H1 (cell line): ENCODE measurements around the gene NRXN3. TPM values are rescaled to one million over a fixed set of nuclear protein-coding genes. Genes with fewer than 3 reads are reported as not detected.
A peak's percentile ranks its signal among the peaks of the same experiment; 100 is the strongest.

Experiments used
- CTCF ChIA-PET: fragments of 300-600 bp; sonication (Branson Sonifier 250); formaldehyde crosslinking; loops from one replicate; lab custom pipeline; 2021; ENCODE audit not compliant: partially characterized antibody; lab: Charles Lee
- POLR2A ChIA-PET: fragments of 300-600 bp; sonication (Branson Sonifier 250); formaldehyde crosslinking; loops from one replicate; lab custom pipeline; 2021; ENCODE audit warnings: inconsistent platforms; ENCODE audit not compliant: partially characterized antibody; lab: Charles Lee
- DNase-seq, 2 experiments: peaks; one replicate each; pipeline versions ENCODE4 v3.0.0 to v3.0.0-alpha.2; 2010 to 2022; ENCODE audit warnings: low spot score in 2 of 2, low read depth in 1 of 2, mixed read lengths in 1 of 2
- FAIRE-seq: peaks from 2 replicates; lab custom pipeline; 2011; peaks lifted over from hg19 to GRCh38; lab: Jason Lieb, UNC
- H2AFZ ChIP-seq: 2 replicates; pipeline ENCODE4 v1.8.1; 2012; ENCODE audit warnings: low read length, inconsistent platforms
- H2AK5ac ChIP-seq: 2 replicates; pipeline ENCODE4 v1.6.1; 2013; ENCODE audit warnings: low read depth, low read length
- H2BK120ac ChIP-seq: replicated peaks from 2 replicates; pipeline ENCODE3; 2013; ENCODE audit warnings: low read depth, low read length, inconsistent platforms
- H2BK12ac ChIP-seq: 2 replicates; pipeline ENCODE4 v1.6.1; 2013; ENCODE audit warnings: low read depth, low read length
- H2BK15ac ChIP-seq: 2 replicates; pipeline ENCODE4 v1.6.1; 2013; ENCODE audit warnings: low read length
- H2BK20ac ChIP-seq: 2 replicates; pipeline ENCODE4 v1.6.1; 2013; ENCODE audit warnings: low read length
- H2BK5ac ChIP-seq: 2 replicates; pipeline ENCODE4 v1.6.1; 2013; ENCODE audit warnings: low read depth, low read length
- H3K14ac ChIP-seq: 2 replicates; pipeline ENCODE4 v1.6.1; 2013; ENCODE audit warnings: inconsistent platforms; ENCODE audit not compliant: insufficient read length
- H3K18ac ChIP-seq: 2 replicates; pipeline ENCODE4 v1.6.1; 2013; ENCODE audit warnings: low read length; ENCODE audit errors: extremely low read depth
- H3K23ac ChIP-seq: 2 replicates; pipeline ENCODE4 v1.6.1; 2013; ENCODE audit warnings: inconsistent platforms; ENCODE audit not compliant: insufficient read length
- H3K23me2 ChIP-seq: 2 replicates; pipeline ENCODE4 v1.6.1; 2013; ENCODE audit warnings: low read depth, low read length
- H3K27ac ChIP-seq: 2 replicates; pipeline ENCODE4 v1.6.1; 2011; ENCODE audit warnings: low read depth, low read length, inconsistent platforms
- H3K27me3 ChIP-seq, 4 experiments: replicated peaks in 1 of 4; 1 replicate in 1 of 4; 2 replicates in 3 of 4; pipeline versions ENCODE4 v1.6.1 to v1.8.1; 2011 to 2013; ENCODE audit warnings: low read length in 3 of 4, mild to moderate bottlenecking in 3 of 4, inconsistent platforms in 2 of 4, mixed read lengths in 2 of 4, moderate library complexity in 1 of 4; ENCODE audit not compliant: control insufficient read depth in 3 of 4, insufficient read depth in 3 of 4; ENCODE audit errors: extremely low read depth in 1 of 4
- H3K36me3 ChIP-seq, 4 experiments: 2 replicates each; pipeline versions ENCODE4 v1.6.1 to v1.8.1; 2011 to 2013; ENCODE audit warnings: mild to moderate bottlenecking in 4 of 4, low read length in 3 of 4, moderate library complexity in 2 of 4, control low read depth in 1 of 4, inconsistent platforms in 1 of 4; ENCODE audit not compliant: insufficient read depth in 4 of 4, control insufficient read depth in 2 of 4
- H3K4ac ChIP-seq: replicated peaks from 2 replicates; pipeline ENCODE3; 2013; ENCODE audit warnings: low read length, low read depth, mixed read lengths, inconsistent platforms; ENCODE audit not compliant: insufficient read length
- H3K4me1 ChIP-seq, 4 experiments: replicated peaks in 1 of 4; 1 replicate in 1 of 4; 2 replicates in 3 of 4; pipeline versions ENCODE4 v1.6.1 to v1.8.1; 2011 to 2013; ENCODE audit warnings: low read length in 3 of 4, inconsistent platforms in 2 of 4, mixed read lengths in 1 of 4; ENCODE audit not compliant: insufficient read depth in 4 of 4, control insufficient read depth in 3 of 4
- H3K4me2 ChIP-seq, 2 experiments: 2 replicates each; pipeline versions ENCODE4 v1.6.1 to v1.8.1; 2011 to 2013; ENCODE audit warnings: low read depth in 2 of 2, low read length in 2 of 2, control low read depth in 1 of 2, inconsistent platforms in 1 of 2, mild to moderate bottlenecking in 1 of 2; ENCODE audit not compliant: insufficient read depth in 1 of 2
- H3K4me3 ChIP-seq, 4 experiments: fragments of 200-600, 300-600 bp in 1 of 4; sonication (generic), shearing (Covaris generic), sonication (Bioruptor Twin) in 1 of 4; 2 replicates each; pipeline versions ENCODE4 v1.5.1 to v1.8.1; 2011 to 2016; ENCODE audit warnings: low read length in 4 of 4, low read depth in 3 of 4, control low read depth in 2 of 4, inconsistent platforms in 2 of 4, mild to moderate bottlenecking in 2 of 4, mixed read lengths in 1 of 4, moderate library complexity in 1 of 4; ENCODE audit not compliant: insufficient read depth in 2 of 4; ENCODE audit errors: extremely low read depth in 1 of 4
- H3K56ac ChIP-seq: replicated peaks from 2 replicates; pipeline ENCODE3; 2013; ENCODE audit warnings: low read depth, mild to moderate bottlenecking, mixed read lengths, low read length, inconsistent platforms; ENCODE audit not compliant: insufficient read length
- H3K79me1 ChIP-seq: 2 replicates; pipeline ENCODE4 v1.6.1; 2013; ENCODE audit warnings: low read depth, low read length, control low read depth
- H3K79me2 ChIP-seq, 2 experiments: 2 replicates each; pipeline versions ENCODE4 v1.6.1 to v1.8.1; 2012 to 2013; ENCODE audit warnings: low read length in 2 of 2, mild to moderate bottlenecking in 2 of 2, inconsistent platforms in 1 of 2; ENCODE audit not compliant: insufficient read depth in 2 of 2, control insufficient read depth in 1 of 2
- H3K9ac ChIP-seq, 4 experiments: replicated peaks in 1 of 4; 1 replicate in 1 of 4; 2 replicates in 3 of 4; pipeline versions ENCODE4 v1.6.1 to v1.8.1; 2011 to 2013; ENCODE audit warnings: low read depth in 3 of 4, low read length in 3 of 4, control low read depth in 2 of 4, mild to moderate bottlenecking in 2 of 4, moderate library complexity in 2 of 4, inconsistent platforms in 1 of 4; ENCODE audit errors: extremely low read depth in 1 of 4
- H3K9me3 ChIP-seq, 2 experiments: 2 replicates each; pipeline versions ENCODE4 v1.6.1 to v1.8.1; 2012 to 2013; ENCODE audit warnings: mild to moderate bottlenecking in 2 of 2, moderate library complexity in 2 of 2, control low read depth in 1 of 2, inconsistent platforms in 1 of 2, low read depth in 1 of 2, low read length in 1 of 2, mixed read lengths in 1 of 2; ENCODE audit not compliant: insufficient read depth in 2 of 2
- H4K20me1 ChIP-seq, 2 experiments: replicated peaks in 1 of 2; 2 replicates each; pipeline versions ENCODE3 to v1.8.1; 2011 to 2013; ENCODE audit warnings: inconsistent platforms in 2 of 2, low read length in 2 of 2, mild to moderate bottlenecking in 1 of 2; ENCODE audit not compliant: insufficient read depth in 2 of 2, control insufficient read depth in 1 of 2
- H4K5ac ChIP-seq: 2 replicates; pipeline ENCODE4 v1.6.1; 2013; ENCODE audit warnings: low read length, low read depth, mixed read lengths, inconsistent platforms; ENCODE audit not compliant: insufficient read length
- H4K8ac ChIP-seq: 2 replicates; pipeline ENCODE4 v1.8.0; 2013; ENCODE audit warnings: mild to moderate bottlenecking, moderate library complexity, low read length, inconsistent platforms; ENCODE audit not compliant: insufficient read depth; ENCODE audit errors: extremely low read depth
- H4K91ac ChIP-seq: replicated peaks from 2 replicates; pipeline ENCODE3; 2013; ENCODE audit warnings: low read length, mixed read lengths, inconsistent platforms; ENCODE audit not compliant: insufficient read length
- BACH1 ChIP-seq: IDR thresholded peaks from 2 replicates; pipeline ENCODE4 v1.6.1; 2012; ENCODE audit warnings: low read length, improper control_type of control experiment
- BCL11A ChIP-seq, 2 experiments: IDR thresholded peaks; one replicate each; pipeline ENCODE4 v1.6.1; 2011; ENCODE audit warnings: low read depth in 2 of 2, low read length in 2 of 2, mild to moderate bottlenecking in 2 of 2
- CEBPB ChIP-seq: IDR thresholded peaks from 2 replicates; pipeline ENCODE4 v1.6.1; 2012; ENCODE audit warnings: low read depth, low read length
- CHD1 ChIP-seq: IDR thresholded peaks from 2 replicates; pipeline ENCODE4 v1.6.1; 2012; ENCODE audit warnings: low read depth, low read length, improper control_type of control experiment
- EP300 ChIP-seq, 2 experiments: IDR thresholded peaks; 1 replicate in 1 of 2; 2 replicates in 1 of 2; pipeline ENCODE4 v1.6.1; 2011 to 2012; ENCODE audit warnings: low read depth in 2 of 2, low read length in 2 of 2, mild to moderate bottlenecking in 2 of 2, borderline replicate concordance in 1 of 2, inconsistent platforms in 1 of 2, moderate library complexity in 1 of 2
- JUND ChIP-seq: IDR thresholded peaks from 2 replicates; pipeline ENCODE4 v1.6.1; 2011; ENCODE audit warnings: mild to moderate bottlenecking, improper control_type of control experiment, low read length
- KDM5A ChIP-seq: fragments of 200-600 bp; IDR thresholded peaks from 2 replicates; pipeline ENCODE4 v1.7.1; 2012; ENCODE audit warnings: mild to moderate bottlenecking, low read length, inconsistent platforms, mixed read lengths
- MAFK ChIP-seq: IDR thresholded peaks from 2 replicates; pipeline ENCODE4 v1.6.1; 2012; ENCODE audit warnings: low read depth, mild to moderate bottlenecking, improper control_type of control experiment, low read length
- RAD21 ChIP-seq, 2 experiments: IDR thresholded peaks in 1 of 2; conservative IDR thresholded peaks in 1 of 2; 2 replicates each; pipeline ENCODE4 v1.6.1; 2011; ENCODE audit warnings: low read depth in 2 of 2, low read length in 2 of 2, improper control_type of control experiment in 1 of 2, inconsistent platforms in 1 of 2, mild to moderate bottlenecking in 1 of 2, moderate library complexity in 1 of 2
- SIN3A ChIP-seq, 2 experiments: IDR thresholded peaks in 1 of 2; conservative IDR thresholded peaks in 1 of 2; 2 replicates each; pipeline ENCODE4 v1.6.1; 2011 to 2012; ENCODE audit warnings: low read length in 2 of 2, improper control_type of control experiment in 1 of 2, low read depth in 1 of 2, mild to moderate bottlenecking in 1 of 2
- SUZ12 ChIP-seq: fragments of 200-600 bp; sonication (generic); IDR thresholded peaks from 2 replicates; pipeline ENCODE4 v1.6.1; 2012; ENCODE audit warnings: mild to moderate bottlenecking, inconsistent platforms, low read length, moderate library complexity, mixed read lengths
- TEAD4 ChIP-seq: IDR thresholded peaks from 2 replicates; pipeline ENCODE4 v1.6.1; 2012; ENCODE audit warnings: low read depth, low read length, inconsistent platforms, mixed read lengths
- ZNF274 ChIP-seq: IDR thresholded peaks from 2 replicates; pipeline ENCODE4 v1.7.0; 2012; ENCODE audit warnings: low read length, borderline replicate concordance; ENCODE audit errors: extremely low read depth
- WGBS, 2 experiments: shearing (Covaris generic) in 1 of 2; methylation state at CpG; one replicate each; pipeline versions ENCODE4 v1.1.6 to v1.1.7; 2013 to 2015; ENCODE audit warnings: low lambda C conversion rate in 2 of 2, mixed read lengths in 2 of 2, inconsistent platforms in 1 of 2, low coverage in 1 of 2, missing lambda C conversion rate in 1 of 2; ENCODE audit not compliant: insufficient replicate concordance in 2 of 2, insufficient coverage in 1 of 2, insufficient read length in 1 of 2; ENCODE audit errors: extremely low coverage in 1 of 2, missing lambda C conversion rate in 1 of 2; 5-methylcytosine and 5-hydroxymethylcytosine counted together
- polyA plus RNA-seq, 7 experiments: library from polyadenylated mRNA; depleted of rRNA in 3 of 7; stranded (reverse) in 5 of 7; unstranded in 2 of 7; fragments of >200 nt in 5 of 7; fragments of 200-250 nt in 2 of 7; gene quantifications; 1 replicate in 5 of 7; 2 replicates in 1 of 7; 4 replicates in 1 of 7; pipeline versions ENCODE4 v1.2.1 to v1.2.3, GENCODE V29; 2011 to 2013; ENCODE audit warnings: missing spikeins in 2 of 7, mixed read lengths in 2 of 7
- total RNA-seq: library from RNA; stranded (reverse); fragmentation: NEBNext Ultra II Directional; extraction: Animal tissue kit (Norgen Biotek cat#: 25700); gene quantifications from 2 replicates; pipeline ENCODE4 v1.2.1, GENCODE V29; 2021

NRXN3 gene
- total and polyA plus RNA-seq, 2 of the 8 experiments (the other 6 are each of a cell fraction or from before 2014, with no cell fraction given) = 2.6 to 4.1 TPM

DNA sequence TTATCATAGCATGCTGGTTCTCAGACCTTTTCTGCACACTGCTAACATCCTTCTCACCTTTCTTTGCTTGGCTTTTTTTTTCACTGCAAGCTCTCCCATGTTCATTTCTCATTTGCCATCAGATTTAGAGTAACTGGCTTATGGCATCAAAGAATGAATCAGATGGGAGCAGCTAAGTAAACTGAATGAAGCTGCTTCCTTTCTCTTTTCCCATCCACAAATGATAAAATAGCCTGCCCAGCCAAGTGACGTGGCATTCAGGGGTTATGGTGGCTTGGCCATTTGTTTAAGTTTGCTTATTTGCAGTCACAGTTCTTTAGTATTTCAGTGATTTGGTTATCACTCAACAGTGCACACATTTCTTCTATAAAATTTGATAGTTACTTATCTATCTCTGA is 1332.6 kb downstream of the NRXN3 start:
- H3K4me3 ChIP-seq = no peak overlapping the region
- H3K79me2 ChIP-seq = no peaks in the 10 kb centered on the region
- H4K5ac ChIP-seq = no peak overlapping the region
- H3K79me1 ChIP-seq = no peaks in the 10 kb centered on the region
- FAIRE-seq (no peak), DNase-seq (no peak)
- H2BK20ac ChIP-seq = no peak overlapping the region
- H3K9ac ChIP-seq = no peak overlapping the region
- CTCF ChIA-PET = interaction anchor here (0.8 to 1.1 kb wide), 4 partner anchors 15 to 534 kb away, joined by 3 read pairs; no protein-coding TSS in a partner anchor
- H3K14ac ChIP-seq = no peak overlapping the region
- WGBS, 2 experiments = 89% methylated on average over 1 of the region's 1 CpG; no CpG with 5 or more reads in 1 of the 2 experiments
- H2BK5ac ChIP-seq = no peak overlapping the region
- no peak overlapping the region for H2BK15ac ChIP-seq
- no peaks in the 10 kb centered on the region for H3K27me3 ChIP-seq
- H2AFZ ChIP-seq = peak overlapping the region; percentile 51; the same call in 1 of the 2 replicates
- no peaks in the 10 kb centered on the region for H3K36me3 ChIP-seq
- no peak overlapping the region for H3K56ac ChIP-seq
- no peak overlapping the region for H3K23ac ChIP-seq
- no peak overlapping the region for H3K18ac ChIP-seq
- H3K4me1 ChIP-seq = peaks cover 0 to 3% (median 1%) of the 10 kb centered on the region in 4 experiments; a peak in 2 of 7 replicates
- H2BK120ac ChIP-seq = no peak overlapping the region
- no peaks in the 10 kb centered on the region for H4K20me1 ChIP-seq
- no peaks in the 10 kb centered on the region for H3K9me3 ChIP-seq
- no peak overlapping the region for H3K4me2 ChIP-seq
- no peak overlapping the region for H4K91ac ChIP-seq
- POLR2A ChIA-PET = no interaction called here
- H2AK5ac ChIP-seq = no peak overlapping the region
- H3K23me2 ChIP-seq = no peaks in the 10 kb centered on the region
- H3K4ac ChIP-seq = no peak overlapping the region
- H2BK12ac ChIP-seq = no peak overlapping the region
- no peak overlapping the region for H3K27ac ChIP-seq
- H4K8ac ChIP-seq = no peak overlapping the region
- TF ChIP-seq KDM5A (no peak), CHD1 (no peak), BCL11A (IDR thresholded peaks at IDR 0.05; ENCODE audit: low read depth in 2 of 2, low read length in 2 of 2) (no peak), MAFK (no peak), SUZ12 (no peak), RAD21 (IDR thresholded peaks at IDR 0.05 in 1 of 2, conservative IDR thresholded peaks at IDR 0.05 in 1 of 2; ENCODE audit: low read depth in 2 of 2, low read length in 2 of 2) (no peak), JUND (no peak), CEBPB (no peak), EP300 (IDR thresholded peaks at IDR 0.05; ENCODE audit: borderline replicate concordance in 1 of 2, low read depth in 2 of 2, low read length in 2 of 2) (no peak), TEAD4 (no peak), BACH1 (no peak), ZNF274 (no peak), SIN3A (conservative IDR thresholded peaks at IDR 0.05 in 1 of 2, IDR thresholded peaks at IDR 0.05 in 1 of 2; ENCODE audit: low read depth in 1 of 2, low read length in 2 of 2) (no peak)
